Measurements from ENCODE around the gene GUCD1.
"Not testable (repeated sequence)": the region's sequence is repeated elsewhere in the genome, so short reads cannot be mapped to it uniquely, and the experiment has no call there.

The GUCD1 gene

GRCh38 chr22:24554313-24555164 lies at the start of gene GUCD1:
GUCD1 (minus strand) TSS chr22:24555138; CDS start chr22:24554991, 147 bp downstream.
- peak; percentile 33 for DNase-seq

DNA sequence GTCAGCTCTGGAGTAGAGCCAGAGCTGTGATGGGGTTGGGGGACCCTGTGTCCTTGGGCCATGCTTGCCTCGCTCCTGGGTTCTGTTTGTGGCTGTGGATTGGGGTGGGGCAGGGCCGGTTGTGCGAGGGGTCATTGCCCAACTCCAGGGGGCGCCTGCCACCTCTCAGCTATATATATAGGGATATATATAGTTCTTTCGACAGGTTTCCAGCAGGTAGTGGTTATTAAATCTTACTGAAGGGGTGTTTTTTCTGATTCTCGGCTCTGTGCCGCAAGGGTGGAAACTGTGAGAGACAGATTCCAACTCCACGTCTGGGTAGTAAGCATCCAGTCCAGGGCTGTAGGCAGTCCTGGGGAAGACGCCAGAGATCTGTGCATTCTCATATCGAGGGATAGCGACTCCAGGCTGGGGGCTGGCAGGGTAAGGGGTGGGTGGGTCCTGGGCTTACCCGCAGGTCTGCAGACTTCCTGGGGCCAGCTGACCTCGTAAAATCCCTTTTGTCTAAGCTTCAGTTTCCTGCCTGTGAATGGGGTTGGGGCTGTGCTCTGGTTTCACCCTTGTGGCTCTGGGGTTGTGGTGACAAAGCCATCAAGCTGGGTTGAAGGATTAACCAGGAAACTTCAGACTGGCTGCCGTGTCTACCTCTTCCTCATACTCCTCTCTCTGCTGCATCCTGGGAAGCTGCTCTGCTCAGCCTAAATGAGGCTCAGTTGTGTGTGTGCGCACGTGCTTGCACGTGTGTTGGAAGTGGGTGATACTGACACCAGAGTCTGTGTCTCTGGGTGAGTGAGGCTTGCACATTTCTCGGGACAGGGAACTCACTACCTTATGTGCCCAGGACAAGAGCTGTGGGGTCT lies 49.1 kb upstream of the GUCD1 start:
- not testable (repeated sequence) for DNase-seq

- not testable (repeated sequence) for DNase-seq
Measured at GRCh38 chr22:24602847-24603769, 48.2 kb upstream of the GUCD1 start, which contains the start of gene GGT1. GGT1 (plus strand) TSS chr22:24603193; CDS start chr22:24611082, 7,889 bp downstream.

DNA sequence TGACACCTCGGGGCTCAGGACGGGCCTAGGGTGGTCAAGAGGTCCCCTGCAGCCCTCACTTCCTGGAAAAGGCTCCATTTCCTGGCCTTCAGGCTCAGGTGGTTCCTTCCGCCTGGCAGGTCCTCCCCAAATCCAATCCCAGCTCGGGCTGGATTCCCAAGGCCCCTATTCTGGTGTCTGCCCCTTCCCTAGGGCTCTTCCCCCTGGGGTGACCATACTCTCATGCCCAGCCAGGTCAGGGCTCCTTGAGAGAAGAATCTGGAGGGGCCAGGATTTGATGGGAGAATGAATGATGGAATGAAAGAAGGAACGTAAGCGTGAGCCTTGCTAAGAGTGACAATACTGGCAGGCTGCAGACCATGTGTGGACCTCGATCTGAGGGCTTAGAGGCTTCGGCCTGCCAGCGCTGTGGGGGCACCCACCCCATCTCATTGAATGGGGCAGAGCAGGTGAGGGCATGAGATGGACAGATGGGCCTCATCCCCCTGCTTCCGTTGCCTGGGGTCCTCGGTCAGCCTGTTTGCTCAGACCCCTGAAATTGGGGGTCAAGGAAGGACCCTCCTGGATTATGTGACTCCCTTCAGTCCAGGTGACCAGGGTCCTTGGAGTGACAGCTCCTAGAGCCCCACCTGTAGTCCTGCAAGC lies 47.3 kb upstream of the GUCD1 start:
- DNase-seq, result not testable (repeated sequence)

- no peak for DNase-seq
Measured at GRCh38 chr22:24601217-24602104, 46.5 kb upstream of the GUCD1 start.

DNA sequence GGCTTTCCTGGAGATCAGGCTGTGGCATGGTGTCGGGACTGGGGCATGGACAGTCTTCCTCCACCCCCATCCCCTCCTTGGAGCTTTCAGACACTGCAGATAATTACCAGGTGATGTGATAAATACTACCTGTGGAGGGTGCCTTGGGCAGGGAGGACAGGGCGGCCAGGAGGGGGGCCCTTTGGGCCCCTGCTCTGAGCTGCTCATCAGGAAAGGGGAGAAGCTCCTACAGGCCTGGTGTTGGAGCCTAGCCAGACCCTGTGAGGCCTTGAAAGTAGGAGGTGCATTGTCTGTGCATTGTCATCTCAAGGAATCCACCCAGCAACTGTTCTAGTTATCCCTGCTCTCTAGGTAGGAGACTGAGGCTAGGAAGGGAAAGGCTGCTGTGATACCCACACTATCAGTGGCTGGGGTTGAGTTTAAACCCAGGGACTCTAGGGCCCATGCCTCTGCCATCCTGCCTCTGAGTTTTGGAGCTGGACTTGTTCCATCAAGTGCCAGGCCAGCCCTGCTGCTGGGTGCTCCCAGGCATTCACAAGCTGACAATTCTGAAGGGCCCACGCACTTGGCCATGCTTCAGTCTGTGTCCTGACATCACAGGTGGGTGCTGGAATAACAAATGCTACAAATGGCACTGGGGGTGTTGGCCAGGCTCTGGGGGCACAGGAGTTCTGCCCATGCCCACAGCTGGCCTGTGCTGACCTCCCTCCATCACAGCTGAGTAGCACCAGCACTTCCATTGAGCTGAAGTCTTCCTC lies 45.2 kb upstream of the GUCD1 start:
- peak; percentile 22 for DNase-seq

GRCh38 chr22:24599514-24599913 lies 44.6 kb upstream of the GUCD1 start:
- DNase-seq, result no peak

GRCh38 chr22:24597076-24597475 lies 42.1 kb upstream of the GUCD1 start:
- not testable (repeated sequence) for DNase-seq

DNA sequence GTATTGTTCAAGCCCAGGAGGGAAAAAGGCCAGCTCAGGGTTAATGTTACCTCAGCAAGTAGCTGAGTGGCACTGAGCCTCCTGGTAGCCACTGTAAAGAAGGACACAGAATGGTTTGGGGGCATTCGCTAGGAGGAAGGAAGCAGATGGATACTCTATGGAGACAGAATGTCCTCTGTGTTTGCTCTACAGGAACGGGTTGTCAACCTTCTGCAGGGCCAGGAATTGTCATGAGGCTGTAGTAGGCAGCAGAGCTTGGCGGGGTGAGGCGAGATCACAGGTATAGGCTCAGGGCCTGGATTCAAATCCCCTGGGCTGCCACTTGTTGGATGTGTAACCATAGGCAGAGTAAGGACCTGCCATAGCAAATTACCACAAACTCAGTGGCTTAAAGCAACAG lies 40.9 kb upstream of the GUCD1 start:
- DNase-seq, result no peak

GRCh38 chr22:24595228-24595627 lies 40.3 kb upstream of the GUCD1 start:
- DNase-seq, result no peak

DNA sequence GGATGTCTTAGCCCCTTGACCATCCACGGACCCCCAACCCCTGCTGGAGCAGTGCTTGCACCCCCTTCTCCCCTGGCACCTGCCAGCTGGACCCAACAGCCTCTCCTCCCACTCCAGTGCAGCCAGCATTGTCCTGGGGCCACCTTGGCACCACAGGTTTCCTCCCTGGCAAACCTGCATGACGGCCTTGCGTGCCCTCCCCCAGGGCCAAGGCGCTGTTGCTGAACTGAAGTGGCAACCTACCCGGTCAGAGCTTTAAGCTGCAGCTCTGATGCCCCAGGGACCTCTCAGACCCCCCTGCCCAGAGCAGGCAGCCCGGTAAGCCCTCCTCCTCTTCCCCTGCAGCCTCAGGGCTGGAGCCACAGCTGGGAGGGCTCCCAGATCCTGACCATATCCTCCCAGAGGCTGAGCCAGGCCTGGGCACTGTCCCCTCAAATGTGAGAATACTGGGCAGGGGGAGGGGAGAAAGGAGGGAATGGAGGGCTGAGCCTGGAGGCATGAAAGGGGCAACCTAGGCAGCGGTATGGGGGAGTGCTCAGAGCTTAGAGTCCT lies 39.7 kb upstream of the GUCD1 start:
- DNase-seq, result no peak

DNA sequence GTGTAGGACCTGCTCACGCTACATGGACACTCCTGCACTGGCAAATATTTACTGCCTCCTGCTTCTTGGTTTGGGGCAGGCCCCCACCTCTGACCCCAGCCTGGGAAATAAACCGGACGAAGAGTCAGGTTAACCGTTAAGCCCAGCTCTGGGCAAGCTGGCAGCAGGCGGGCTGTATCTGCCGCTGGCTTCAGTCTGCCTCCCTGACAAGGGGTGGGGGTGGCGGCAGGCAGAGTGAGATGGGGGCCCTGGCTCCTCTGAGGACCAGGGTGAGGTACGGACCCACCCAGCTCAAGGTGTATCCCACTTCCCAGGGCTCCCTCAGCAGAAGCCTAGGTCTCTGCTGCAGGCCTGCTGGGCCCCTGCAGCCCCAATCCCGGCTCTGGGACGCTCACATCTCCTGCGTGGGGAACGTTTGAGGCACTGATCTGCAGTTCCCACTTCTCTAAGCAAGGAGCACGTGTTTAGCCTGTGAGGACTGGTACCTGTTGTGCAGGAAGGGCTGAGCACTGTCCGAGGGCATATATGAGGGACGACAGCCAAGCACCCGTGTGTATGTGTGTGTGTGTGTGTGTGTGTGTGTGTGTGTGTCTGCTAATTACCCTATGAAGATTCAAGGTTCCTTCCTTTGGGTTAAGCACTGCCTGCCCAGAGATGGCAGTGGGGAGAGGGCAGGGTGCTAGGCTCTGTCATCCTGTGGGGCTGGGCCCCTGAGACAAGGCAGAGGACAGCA lies 39.1 kb upstream of the GUCD1 start:
- DNase-seq, result no peak

GRCh38 chr22:24593559-24593835 lies 38.6 kb upstream of the GUCD1 start:
- not testable (repeated sequence) for DNase-seq

DNA sequence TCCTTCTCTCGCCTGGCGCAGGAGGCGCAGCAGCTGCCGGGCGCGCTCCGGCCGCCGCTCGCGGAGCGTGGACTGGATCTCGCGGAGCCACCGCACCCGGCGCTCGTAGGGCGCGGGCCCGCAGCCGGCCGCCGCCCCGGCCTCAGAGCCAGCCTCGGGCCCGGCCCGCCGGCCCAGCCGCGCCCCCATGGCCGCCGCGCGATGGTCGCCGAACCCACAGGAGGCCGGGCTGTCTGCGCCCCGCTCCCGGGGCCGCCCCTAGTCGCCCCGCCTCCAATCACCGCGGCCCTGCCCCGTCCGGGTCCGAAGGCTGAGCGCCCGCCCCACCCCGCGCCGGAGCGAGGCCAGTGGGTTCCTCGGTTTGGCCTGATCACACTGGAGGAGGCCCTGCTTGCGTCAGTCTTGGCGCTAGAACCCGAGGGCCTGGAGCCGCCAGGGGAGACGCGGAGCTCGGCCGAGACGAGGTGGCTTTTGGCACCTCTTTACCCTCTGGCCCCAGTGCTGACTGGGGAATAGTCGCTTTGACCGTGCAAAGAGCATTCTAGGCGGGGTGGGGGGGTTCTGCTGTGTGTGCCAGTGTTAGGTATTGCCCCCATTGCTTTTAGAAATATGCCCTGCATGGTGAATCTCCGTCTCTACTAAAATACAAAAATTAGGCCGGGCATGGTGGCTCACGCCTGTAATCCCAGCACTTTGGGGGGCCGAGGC lies 38.1 kb upstream of the GUCD1 start, which contains the start of gene LRRC75B:
LRRC75B (minus strand) TSS at position 223 of the 708 bp plus-strand sequence; CDS start at position 189, 34 bp downstream.
- peak; percentile 89 for DNase-seq

GRCh38 chr22:24592058-24592850 lies 37.3 kb upstream of the GUCD1 start:
- no peak for DNase-seq

GRCh38 chr22:24591286-24591830 lies 36.4 kb upstream of the GUCD1 start:
- no peak for DNase-seq

DNA sequence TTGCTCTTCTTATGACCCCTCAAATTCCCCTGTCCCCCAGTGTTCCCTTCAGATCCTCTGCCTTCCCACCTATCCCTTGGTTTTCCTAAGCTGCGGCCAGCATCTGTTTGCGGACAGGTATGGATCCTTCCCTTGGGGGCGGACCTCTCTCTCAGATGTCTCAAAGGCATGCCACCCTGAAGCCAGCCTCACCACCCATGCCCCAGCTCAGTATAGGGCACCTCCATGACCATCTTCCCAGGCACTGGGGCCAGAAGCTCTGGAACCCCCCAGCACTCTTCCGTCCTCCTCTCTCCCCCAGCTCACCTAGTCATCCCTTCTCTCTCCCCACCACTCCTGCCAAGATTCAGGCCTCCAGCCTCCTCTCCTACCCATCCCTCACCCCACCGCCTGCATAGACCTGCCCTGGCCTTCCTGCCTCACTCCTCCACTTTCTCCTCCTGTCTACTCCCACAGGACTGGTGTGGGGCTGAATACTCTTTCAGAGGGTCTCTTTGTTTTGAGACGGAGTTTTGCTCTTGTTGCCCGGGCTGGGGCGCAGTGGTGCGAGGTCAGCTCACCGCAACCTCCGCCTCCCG lies 35.7 kb upstream of the GUCD1 start:
- DNase-seq, result no peak

All from fibroblast of upper back skin (primary cell).